Measurements from ENCODE around the gene GALNT14.
"Not testable (repeated sequence)": the region's sequence is repeated elsewhere in the genome, so short reads cannot be mapped to it uniquely, and the experiment has no call there.

The GALNT14 gene

DNA sequence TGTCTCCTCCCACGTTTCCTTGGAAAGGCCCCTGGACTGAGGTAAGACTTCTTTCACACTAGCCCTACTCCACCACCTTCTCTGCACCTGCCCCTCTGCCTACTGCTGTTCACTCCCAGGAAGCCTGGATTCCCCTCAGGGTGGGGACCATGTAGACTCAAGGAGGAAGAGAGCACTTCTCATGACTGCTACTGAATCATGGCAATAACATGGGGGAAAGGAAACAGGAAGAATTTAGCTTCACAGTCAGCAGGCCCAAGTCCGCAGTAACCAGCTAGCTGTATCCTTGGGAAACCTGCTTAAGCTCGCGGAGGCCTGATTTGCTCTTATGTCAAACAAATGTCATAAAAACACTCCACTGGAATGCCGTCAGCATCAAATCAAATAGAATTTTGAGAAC lies 204.7 kb downstream of the GALNT14 start:
- no peak for FAIRE-seq

DNA sequence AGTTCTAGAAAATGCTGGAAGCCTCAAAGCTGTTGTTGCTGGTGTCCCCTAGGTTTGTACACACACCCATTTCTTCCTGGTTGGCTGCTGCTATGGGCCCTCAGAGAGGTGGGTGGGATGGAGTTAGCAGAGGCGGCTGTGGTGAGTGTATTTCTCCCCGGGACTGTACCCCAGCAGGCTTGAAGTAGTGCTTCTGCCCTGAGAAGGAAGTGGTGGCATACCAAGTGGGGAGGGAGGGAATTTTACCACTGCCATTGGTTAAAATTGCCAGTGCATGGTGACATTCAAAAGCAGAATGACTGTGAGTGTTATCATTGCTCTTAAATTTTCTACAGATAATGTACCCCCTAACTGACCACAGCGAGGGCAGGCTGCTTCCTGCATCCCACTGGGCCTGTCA lies 205.4 kb downstream of the GALNT14 start:
- no peak for FAIRE-seq

DNA sequence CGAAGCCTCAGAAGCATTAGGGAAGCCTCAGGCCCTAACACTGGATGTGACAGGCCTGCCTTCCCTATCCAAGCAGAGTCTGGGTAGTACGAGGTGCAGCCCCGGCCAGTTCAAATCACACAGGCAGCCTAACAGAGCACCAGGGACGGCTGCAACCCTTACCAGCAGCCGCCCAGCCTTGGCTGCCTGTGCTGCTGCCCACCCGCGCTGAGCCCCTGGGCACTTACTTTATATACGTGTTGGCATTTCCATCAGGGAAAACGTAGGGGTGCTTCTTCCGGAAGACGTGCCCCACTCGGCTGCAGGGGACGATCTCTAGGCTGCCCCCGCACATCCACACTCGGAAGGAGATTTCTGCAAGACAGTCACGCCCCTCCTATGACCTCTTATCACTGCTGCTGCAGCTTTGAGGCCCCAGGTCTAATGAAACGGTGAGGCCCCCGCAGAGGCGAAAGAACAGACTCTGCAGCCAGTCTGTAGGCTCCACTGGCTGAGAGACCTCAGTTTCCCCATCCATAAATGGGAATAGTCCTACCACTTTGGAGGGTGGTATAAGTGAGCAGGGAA lies 206.3 kb downstream of the GALNT14 start:
- no peak for FAIRE-seq

DNA sequence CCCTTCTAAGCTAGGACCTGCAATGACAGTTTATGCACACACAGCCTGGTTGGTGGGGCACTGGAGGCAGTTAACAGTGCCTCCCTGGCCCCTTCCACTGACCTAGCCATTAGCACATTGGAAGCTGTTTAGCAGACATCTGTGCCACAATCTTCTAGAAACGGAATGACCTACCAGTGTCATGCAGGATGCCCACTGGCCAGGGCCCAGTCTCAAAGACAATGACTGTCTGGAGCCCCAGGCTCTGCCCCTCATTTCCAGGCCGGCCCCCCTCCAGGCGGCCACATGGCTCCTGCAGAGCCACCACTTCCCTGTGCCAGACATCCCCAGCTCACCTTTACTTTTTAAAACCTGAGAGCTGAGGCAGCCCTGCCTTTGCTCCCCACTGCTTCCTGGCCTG lies 207.5 kb downstream of the GALNT14 start:
- FAIRE-seq, result no peak

DNA sequence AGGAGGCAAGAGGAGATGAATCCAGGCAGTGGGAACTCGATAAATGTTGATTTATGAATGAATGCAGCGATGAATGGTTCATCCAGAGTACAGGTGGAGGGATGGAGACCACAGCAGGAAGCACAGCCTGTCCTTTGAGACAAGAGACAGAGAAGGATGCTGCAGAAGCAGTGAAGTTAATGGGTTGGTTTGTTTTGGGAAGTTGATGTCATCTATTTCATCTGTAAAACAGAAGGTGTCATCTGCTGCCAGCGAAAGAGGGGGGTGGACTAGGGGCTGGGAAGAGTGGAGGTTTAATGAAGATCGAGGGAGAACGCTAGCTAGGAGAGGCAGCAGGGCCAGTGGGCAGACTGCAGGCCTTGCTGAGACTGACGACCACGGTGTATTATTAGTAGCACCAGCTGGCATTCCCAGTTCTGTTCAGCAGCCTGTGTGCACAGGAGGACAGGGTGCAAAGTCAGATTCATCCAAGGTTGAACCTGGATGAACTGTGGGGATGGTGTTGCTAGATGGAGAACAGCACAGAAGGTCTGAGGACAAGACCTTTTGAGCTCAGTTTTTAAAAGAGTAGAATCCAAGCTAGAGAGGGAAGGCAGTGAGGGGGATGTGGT lies 210.7 kb downstream of the GALNT14 start:
- no peak for FAIRE-seq

DNA sequence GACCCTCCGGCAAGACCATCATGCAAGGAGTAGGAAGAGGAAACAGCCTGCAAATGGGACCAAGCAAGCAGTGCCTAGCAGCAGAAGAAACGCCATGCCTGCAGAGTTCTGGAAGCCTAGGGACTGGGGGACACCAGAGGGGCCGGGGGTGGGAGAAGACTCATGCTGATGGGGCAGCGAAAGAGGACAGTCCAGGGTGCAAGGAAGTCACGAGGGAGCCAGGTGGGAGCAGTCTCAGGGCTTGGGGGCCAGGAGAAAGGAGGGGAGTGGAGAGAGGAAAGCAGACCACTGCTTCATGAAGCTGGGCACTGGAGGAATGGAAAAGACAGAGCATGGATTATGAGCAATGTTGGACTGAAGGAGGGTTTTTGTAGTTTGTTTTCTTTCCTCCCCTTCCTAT lies 211.6 kb downstream of the GALNT14 start:
- no peak for FAIRE-seq

DNA sequence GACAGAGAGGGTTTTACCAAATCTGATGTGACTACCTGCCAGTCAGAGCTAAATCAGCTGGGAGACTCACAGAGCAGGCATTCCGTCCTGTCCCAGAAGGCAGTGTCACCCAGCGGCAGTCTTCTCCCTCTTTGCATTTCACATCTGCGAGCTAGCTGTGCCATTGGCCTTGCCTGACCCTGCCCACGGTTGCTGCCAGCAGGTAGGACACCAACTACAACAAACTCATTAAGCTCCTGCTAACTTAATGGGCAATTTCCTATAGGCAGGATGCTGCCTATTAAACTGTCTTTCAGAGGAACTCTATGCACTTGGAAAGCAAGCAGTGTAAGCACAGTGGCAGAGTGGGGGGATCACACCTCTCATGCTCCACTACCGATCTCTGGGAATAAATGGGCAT lies 214.6 kb downstream of the GALNT14 start:
- no peak for FAIRE-seq

DNA sequence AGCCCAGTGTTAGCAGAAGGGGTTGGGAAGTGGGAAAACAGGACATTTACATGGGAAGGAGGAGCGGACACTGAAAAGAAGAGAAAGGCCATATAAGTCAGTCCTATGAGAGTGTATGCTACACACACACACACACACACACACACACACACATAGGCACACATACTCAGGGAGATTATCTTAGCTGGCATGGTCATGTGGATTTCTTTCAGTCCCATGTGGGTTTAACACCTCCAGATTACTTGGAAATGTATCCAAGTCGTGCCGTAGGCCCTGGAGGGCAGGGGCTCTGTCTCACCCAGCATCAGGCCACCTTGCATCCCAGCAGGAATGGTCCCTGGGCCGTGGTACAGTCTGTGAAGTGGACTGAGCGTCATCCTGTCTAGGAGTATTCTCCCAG lies 217.7 kb downstream of the GALNT14 start:
- no peak for FAIRE-seq

DNA sequence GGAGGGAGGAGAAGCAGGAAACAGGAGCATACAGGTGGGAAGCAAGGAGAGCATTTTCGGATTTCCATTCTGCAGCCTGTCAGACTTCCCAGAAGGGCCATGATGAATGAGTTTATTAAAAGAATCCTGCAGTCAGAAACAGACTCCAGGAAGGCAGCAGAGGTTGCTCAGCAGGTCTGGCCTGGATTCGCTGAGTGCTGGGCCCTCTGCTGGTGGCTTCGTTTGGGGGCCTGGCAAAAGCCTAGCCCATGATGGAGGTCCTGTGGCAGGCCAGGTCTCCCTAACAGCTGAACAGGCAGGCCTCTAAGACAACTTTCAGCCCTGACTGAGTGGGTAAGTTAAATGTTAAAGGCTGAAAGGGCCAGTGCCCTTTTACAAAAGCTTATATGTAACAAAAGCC lies 222.8 kb downstream of the GALNT14 start:
- FAIRE-seq, result no peak

DNA sequence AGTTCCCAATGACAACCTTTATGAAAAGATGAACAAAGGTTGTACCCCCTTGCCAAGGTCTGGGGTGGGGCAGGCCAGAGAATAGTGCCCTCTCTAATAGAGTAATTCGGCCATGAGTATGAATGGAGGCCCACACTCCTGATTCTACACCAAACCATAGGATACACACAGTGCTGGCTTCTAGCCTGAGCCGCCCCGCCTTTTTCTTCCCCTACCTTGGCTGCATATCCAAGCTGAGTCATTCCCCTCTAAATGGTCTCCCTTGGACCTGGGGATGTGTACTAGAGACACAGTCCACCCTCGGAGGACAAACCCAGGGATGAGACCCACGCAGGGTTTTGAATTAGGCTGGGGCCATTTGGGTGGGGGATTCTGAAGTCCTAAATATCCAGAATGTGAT lies 223.8 kb downstream of the GALNT14 start:
- FAIRE-seq, result no peak

DNA sequence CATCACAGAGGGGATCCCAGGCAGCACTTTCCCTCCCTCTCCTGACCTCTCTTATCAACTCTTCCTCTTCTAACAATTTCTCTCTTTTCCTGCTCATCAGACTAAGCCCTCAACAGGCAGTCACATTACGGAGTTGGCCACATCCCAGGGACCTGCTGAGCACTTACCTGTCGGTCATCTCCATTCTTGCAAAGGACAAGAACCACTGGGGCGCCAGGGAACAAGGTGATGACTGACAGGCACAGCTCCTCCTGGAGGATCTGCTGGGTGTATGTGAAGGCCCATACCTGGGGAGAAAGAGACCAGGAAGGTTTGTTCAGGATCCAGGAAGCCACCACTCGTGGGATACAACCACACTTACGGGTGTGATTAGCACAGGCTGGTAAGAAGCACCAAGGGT lies 226.2 kb downstream of the GALNT14 start:
- FAIRE-seq, result no peak

DNA sequence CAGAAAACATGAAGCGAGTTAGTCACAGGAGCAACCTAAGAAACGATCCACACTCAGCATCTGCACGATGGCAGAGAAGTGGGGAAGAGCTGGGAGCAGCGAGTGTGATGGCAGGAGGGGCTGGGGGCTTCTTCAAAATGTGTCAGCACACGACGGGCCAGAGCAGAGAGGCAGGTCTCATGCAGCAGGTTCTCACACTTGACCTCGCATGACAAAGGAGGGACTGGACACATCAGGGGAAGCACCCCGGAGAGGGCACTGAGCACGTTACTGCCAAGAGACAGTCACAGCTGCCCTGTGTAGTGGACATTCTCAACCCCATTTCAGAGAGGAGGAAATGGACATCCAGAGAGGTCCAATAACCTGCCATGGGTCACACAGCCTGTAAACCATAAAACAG lies 226.9 kb downstream of the GALNT14 start:
- FAIRE-seq, result no peak

DNA sequence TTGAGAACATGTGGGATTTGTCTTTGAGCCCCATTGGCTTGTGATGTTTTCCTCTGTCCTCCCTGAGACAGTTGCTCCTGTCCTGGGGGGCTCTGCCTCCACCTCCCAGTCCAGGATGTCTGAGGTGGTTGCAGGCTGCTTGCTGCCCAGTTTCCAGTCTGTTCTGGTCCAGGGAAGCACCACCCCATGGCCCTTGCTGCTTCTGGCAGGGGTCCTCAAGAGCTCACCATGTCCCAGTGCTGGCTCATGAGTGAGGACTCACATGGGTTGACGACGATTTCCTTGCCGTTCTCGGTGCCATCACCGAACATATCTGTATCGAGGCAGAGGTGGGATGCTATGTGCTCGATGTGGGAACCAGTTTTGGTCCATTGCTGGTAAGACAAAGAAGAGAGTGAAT lies 227.6 kb downstream of the GALNT14 start:
- no peak for FAIRE-seq

DNA sequence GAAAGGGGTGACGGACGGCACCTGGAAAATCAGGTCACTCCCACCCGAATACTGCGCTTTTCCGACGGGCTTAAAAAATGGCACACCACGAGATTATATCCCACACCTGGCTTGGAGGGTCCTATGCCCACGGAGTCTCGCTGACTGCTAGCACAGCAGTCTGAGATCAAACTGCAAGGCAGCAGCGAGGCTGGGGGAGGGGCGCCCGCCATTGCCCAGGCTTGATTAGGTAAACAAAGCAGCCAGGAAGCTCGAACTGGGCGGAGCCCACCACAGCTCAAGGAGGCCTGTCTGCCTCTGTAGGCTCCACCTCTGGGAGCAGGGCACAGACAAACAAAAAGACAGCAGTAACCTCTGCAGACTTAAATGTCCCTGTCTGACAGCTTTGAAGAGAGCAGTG lies 233.8 kb downstream of the GALNT14 start:
- FAIRE-seq, result not testable (repeated sequence)

DNA sequence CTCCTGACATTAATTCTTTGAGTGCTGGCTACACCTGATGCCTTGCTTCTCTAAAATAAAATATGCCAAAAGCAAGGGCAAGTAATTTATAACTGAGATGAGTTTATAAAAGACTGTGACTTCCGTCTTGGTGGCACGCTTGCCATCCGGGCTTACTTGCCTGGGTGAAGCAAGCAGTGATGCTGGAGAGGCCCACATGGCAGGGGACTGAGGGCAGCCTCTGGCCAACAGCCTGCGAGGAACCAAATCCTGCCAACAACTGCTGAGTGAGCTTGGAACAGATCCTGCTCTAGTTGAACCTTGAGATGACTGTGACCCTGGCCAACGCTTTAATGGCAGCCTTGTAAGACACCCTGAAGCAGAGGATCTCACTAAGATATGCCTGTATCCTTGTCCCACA lies 234.9 kb downstream of the GALNT14 start:
- no peak for FAIRE-seq

DNA sequence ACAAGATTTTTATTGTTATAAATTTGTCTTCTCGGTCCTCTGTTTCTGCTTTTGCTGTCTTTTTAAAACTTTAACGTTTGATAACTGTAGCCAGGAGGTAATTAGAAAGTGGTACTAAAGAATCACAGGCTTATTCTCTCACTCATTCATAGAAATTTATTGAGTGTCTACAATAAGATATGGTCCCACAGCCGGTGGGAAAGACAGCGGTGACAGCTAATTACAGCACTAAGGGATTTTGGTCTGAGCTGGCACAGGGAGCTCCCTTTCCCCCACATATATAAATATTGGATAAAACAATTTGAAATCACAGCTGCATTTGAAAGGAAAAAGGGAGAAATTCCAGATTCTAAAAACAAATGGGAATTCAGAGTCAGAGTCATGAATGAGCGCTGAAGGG lies 237.9 kb downstream of the GALNT14 start:
- FAIRE-seq, result no peak

DNA sequence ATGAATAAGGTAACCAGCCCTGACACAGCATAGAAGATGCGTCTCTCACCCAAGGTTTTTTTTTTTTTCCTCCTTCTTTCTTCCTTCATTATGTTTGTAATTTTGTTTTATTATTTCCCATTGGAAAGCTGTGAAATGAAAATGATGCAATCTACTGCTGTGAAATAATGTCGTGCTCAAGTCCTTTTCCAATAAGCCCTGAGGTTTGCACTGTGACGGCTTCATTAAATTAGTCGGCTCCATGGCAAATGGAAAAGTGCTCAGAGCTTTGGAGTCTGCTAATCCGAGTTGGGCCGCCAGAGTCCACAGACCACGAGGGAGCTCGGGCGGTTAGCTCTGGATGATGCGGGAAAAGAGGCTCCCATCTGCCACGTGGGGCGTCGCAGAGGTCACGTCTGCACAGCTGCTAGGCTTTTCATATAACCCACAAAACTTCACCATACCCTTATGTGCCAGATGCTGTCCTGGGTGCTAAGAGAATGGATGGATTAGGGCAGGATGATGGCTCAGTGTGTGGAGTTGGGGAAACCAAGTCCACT lies 238.7 kb downstream of the GALNT14 start:
- FAIRE-seq, result no peak

DNA sequence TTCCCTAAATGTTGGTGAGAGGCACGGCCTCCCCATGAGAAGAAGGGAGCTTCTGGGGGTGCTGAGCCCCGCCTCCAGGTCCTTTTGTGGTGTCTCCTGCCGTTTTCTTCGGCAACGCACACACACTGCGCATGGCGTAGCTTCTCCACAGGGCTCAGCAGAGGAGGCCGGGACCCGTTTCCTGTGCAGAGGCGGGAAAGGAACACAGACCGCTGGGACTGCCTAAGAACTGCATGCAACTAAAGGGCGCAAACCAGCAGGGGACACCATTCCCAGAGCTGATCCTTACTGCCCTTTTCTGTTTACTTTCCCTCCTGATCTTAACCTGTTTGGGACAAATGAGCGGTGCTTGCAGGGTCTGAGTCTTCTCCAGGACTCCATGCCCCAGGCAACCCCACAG lies 240.7 kb downstream of the GALNT14 start:
- no peak for FAIRE-seq

DNA sequence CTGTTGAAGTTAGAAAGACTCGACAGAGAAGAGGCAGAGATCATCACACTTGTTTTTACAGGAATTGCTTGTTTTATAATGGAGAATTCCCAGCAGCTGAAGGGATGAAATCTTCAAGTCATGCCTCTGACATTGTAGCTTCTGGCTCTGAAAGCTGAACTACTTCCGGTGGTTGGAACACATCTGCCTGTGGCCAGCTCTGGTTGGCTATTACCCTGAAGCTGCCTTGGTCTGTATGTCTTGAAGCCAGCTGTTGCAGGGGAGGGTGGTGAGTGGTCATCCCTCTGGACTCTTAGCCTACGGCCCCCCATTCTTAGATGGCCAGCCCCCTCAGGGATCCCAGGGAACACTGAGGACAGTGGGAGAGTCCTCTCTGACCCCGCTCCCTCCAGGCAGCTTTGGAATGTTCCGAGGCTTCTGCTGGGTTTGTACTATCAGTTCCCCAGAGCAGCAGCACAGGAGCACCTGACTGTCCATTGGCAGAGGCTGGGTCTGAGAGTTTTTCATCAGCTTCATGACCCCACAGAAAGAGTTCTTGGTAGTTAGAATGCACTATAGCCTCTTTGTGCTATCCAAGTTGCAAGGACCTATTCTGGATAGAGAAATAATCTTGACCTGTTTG lies 243.6 kb downstream of the GALNT14 start:
- no peak for FAIRE-seq

DNA sequence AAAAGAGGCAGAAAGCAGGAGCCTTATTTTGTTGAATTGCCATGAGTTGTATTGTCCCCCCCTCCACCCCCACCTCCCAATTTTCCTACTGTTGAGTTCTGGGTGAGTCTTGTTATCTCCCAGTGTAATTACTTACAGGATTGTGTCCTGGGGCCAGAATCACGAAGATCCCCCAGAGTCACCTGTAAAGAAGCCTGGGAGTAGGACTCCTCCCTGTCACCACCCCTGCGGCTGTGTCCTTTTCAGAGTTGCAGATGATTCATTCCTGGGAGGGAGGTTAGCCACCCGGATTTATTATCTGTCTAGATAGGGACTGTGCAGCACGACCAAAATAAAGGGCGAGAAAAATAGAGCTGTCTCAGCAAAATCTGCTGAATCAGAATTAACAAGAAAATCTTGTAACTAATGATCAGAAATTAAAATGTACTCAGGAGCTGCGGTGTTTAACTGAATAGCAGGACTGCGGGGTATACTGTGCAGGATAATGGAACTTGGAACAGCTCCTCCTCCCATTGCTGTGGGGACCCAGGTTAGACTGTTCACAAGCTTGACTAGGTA lies 249.3 kb downstream of the GALNT14 start:
- no peak for FAIRE-seq

DNA sequence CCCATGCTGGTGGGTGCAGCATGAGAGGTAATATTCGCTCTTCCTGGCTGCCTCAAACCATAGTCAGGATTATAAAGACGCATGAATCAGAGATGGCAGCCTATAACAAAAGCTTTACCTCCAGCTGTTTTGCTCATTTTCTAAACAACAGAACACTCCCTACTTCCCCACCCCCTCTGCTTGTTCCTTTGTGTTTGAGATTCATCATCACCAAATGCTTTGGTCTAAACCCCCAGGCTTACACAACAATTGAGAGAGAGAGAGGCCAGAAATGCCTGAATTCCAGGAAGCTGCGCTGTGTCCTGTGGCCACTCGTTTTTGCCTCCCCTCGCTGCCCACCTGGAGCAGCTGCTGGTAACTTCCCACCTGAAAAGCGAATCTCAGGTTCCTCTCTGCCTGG lies 252.2 kb downstream of the GALNT14 start:
- FAIRE-seq, result no peak

DNA sequence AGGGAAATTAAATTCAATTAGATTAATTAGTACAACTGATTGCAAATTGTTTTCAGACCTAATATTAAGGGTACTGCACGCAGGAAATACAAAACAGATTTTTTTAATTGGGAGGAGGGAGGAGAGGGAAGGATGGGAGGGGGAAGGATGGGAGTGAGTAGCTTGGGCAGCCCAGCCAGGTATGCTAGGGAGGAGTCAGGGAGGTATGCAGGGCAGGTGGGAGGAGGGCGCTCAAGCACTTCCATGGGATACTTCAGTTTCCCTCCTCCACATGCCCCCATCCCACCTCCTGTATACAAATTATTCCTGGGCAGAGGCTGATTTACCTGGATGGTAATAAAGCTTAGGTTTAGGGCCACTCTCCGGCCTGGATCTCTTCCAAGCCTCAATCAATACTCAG lies 254.4 kb downstream of the GALNT14 start:
- no peak for FAIRE-seq

DNA sequence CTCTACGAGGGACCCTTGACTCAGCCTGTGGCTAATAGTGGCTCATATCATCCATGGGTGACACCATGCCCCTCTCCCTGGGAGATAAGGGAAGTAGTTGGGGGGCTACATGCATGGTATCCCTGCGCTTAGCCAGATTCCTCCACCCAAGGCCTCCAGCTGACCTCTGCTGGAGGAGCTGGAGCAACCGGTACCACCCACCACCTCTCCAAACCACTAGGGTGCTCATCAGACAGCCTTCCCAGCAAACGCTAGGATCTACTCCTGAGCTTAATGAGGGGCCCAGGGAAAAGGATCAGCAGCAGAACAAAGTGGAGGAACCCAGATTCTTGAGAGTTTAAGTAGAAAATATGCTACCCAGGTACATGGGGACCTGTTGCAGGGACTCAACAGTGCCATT lies 255.1 kb downstream of the GALNT14 start:
- FAIRE-seq, result no peak

DNA sequence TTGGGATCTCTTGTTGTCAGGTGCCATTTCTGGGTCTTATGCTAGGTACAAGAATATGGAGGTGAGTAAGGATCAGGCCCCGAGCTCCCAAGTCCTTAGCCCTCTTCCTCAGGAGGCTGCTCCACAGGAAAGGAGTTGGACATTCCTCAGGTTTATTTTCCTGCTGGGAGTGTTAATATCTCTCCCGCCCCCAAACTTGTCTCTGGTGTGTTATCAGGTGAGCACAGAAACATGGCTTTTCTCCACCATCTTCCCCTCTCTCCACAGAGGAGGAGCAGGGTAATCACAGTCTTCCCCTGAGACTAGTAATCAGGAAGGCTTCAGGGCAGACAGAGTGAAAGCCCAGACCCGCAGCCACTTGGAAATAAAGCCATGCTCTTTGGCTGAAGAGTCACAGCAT lies 257.7 kb downstream of the GALNT14 start:
- FAIRE-seq, result no peak
